HG02885 (cell line): ENCODE data around the gene CCL18.
"Not testable (repeated sequence)": the region's sequence is repeated elsewhere in the genome, so short reads cannot be mapped to it uniquely, and the experiment has no call there.

Experiments used
- ATAC-seq: cut with Tn5 transposase; IDR thresholded peaks from one replicate; pipeline ENCODE4 v1.9.1; 2021; ENCODE audit warnings: mild to moderate bottlenecking; ENCODE audit not compliant: unreplicated experiment, poor library complexity

CCL18 gene

GRCh38 chr17:36099004-36099403 is 34.9 kb downstream of the CCL18 start:
- not testable (repeated sequence) for ATAC-seq

GRCh38 chr17:36103401-36103975 is 39.4 kb downstream of the CCL18 start, which contains the start of gene CCL4:
Gene CCL4, plus strand, starts transcription at chr17:36103827. Its CDS starts 79 bp downstream, at chr17:36103906.
- peak; percentile 73 for ATAC-seq

GRCh38 chr17:36104246-36104645 is 40.2 kb downstream of the CCL18 start:
- not testable (repeated sequence) for ATAC-seq

- ATAC-seq = no peak
Observed at GRCh38 chr17:36104701-36105181, 40.7 kb downstream of the CCL18 start.

GRCh38 chr17:36105781-36106492 is 41.9 kb downstream of the CCL18 start:
- no peak for ATAC-seq

- ATAC-seq = no peak
Observed at GRCh38 chr17:36106493-36106835, 42.4 kb downstream of the CCL18 start.

GRCh38 chr17:36107660-36108059 is 43.6 kb downstream of the CCL18 start:
- no peak for ATAC-seq

GRCh38 chr17:36108265-36108664 is 44.2 kb downstream of the CCL18 start:
- ATAC-seq = not testable (repeated sequence)

- no peak for ATAC-seq
Observed at GRCh38 chr17:36111068-36111490, 47.0 kb downstream of the CCL18 start.

- ATAC-seq = no peak
Observed at GRCh38 chr17:36112572-36112971, 48.5 kb downstream of the CCL18 start.

GRCh38 chr17:36113131-36113530 is 49.1 kb downstream of the CCL18 start:
- not testable (repeated sequence) for ATAC-seq

GRCh38 chr17:36114971-36115648 is 51.0 kb downstream of the CCL18 start:
- not testable (repeated sequence) for ATAC-seq

- ATAC-seq = not testable (repeated sequence)
Observed at GRCh38 chr17:36115649-36115977, 51.5 kb downstream of the CCL18 start.

GRCh38 chr17:36117505-36118382 is 53.7 kb downstream of the CCL18 start:
- ATAC-seq = no peak

- ATAC-seq = no peak
Observed at GRCh38 chr17:36118477-36119353, 54.6 kb downstream of the CCL18 start.

- ATAC-seq = no peak
Observed at GRCh38 chr17:36120221-36120620, 56.1 kb downstream of the CCL18 start.

GRCh38 chr17:36121099-36121498 is 57.0 kb downstream of the CCL18 start:
- ATAC-seq = not testable (repeated sequence)
